ENCODE results near the gene MAP7D3. TPM values are rescaled to one million over a fixed set of nuclear protein-coding genes. Genes with fewer than 3 reads are reported as not detected.
"Not testable (repeated sequence)": the region's sequence is repeated elsewhere in the genome, so short reads cannot be mapped to it uniquely, and the experiment has no call there.

MAP7D3 gene
- total RNA-seq, 1 donor from 2014 or later, result 6.3 TPM

DNA sequence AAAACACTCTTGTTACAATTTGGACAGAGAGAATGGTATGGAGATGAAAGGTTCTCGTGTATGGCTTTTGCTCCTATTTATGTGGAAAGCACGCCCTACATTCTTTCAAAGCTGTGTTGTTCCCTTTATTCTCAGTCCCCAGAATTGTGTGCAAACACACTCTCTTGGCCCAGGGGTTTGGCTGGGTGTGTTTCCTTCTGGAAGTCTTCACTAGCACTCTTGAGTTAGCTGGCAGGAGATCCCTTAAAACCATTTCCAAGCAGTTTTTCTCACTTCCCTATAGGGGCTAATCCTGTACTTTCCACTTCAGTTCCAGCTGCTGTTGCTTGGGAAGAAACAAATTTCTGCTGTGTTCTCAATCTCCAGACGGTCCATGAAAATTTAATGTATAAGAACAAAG lies 68.8 kb downstream of the MAP7D3 start:
- no peak for DNase-seq (ENCODE audit: low spot score)

- DNase-seq (ENCODE audit: low spot score), result no peak
Measured at GRCh38 chrX:136179133-136179532, 72.1 kb downstream of the MAP7D3 start.

GRCh38 chrX:136176399-136176825 lies 74.8 kb downstream of the MAP7D3 start:
- no peak for DNase-seq (ENCODE audit: low spot score)

DNA sequence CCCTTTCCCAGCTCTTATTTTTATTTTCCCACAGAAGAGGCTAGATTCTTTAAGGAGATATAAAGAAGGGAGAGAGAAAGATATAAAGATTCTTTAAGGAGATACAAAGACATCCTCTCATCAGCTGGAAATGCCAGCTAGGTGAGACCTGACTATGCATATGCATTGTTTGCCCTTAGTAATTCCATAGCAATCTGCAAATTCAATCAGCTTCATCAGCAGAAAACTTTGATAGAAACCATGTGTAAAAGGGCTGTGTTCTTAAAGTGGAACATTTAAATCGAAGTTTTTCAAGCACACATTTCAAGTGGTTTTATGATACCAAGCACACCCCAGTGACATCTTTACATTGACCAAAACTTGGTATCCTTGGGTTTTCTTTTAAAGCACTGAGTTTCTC lies 79.8 kb downstream of the MAP7D3 start:
- DNase-seq (ENCODE audit: low spot score), result no peak

DNA sequence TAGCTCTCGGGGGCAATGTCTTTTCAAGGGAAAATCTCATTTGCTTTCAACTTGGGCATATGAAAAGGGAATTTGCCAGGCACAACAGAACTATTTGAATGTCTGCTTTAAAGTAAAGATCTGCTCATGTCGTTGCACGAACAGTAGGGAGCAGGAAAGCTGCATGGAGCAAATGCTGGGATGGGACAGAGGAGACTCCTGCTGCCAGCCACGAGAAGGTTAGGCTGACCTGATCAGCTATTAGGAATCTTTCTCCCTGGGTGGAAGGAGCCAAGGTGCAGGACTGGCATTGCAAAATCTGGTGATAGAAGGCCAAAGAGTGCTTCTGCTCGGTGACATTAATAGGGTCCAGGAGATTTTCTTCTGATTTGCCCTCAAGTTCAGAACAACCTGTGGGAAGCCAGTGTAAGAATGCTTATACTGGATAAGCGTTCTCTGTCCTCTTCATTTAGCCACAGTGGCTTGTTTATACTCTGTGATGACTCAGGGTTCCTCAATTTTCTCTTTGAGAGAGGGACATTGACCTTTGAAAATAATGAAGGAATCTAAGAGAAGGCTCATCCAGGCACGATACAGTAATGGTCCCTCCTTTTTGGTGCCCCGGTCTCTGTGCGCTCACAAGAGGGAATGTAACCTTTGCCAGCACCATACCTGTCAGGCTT lies 80.9 kb downstream of the MAP7D3 start:
- no peak for DNase-seq (ENCODE audit: low spot score)

DNA sequence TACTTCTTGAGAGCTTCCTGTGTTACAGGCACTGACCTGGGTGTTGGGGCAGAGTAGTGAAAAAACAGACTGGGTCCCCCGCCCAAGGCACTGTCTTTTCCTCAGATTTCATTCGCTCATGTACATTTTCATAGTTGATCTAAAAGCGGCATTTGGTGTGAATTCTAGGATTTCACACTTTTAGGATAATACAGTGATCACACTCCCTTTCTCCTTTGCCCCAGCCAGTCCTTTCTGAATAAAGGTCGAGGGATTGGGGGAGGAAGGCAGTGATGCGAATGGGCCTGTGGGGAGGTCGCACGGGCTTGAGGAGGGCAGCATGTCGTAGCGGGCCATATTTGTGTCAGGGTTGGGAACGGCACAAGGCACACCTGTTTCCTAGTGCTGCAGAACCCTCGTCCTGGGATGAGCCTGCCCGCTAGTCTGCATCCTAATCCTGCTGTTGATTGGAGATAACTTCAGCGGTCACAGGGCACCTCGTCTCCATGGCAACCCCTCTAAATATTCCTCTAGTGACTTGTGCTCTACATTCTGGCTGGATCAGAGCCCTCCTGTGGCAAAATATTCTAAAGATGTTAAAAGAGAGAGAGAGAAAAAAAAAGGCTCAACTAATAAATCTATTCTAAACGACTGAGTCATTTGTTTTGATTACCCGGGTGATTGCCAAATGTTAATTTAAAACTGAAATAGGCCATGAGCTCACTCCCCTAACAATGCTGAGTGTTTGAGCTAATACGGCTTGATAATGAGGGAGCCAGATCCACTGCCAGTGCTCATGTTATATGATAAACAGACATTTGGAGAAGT lies 82.1 kb downstream of the MAP7D3 start:
- peak; percentile 31 for DNase-seq (ENCODE audit: low spot score)

DNA sequence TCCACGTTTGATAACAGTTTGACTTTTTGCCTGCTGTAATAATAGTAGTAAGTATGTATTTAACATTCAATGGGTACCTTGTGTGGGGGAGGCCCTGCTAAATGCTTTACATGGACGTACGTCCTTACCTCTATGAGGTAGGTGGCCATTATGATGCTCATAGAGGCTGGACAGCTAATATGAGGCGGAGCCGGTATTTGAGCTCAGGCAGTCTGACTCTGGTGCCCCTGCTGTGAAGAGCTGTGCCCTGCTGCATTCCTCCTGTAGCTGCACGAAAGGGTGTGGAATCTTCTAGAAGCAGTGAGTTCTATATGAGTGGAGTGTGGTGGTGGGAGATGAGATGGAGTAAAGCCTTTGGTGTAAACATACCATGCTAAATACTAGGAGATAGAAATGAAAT lies 83.2 kb downstream of the MAP7D3 start:
- DNase-seq (ENCODE audit: low spot score), result not testable (repeated sequence)

- DNase-seq (ENCODE audit: low spot score), result no peak
Measured at GRCh38 chrX:136166221-136166855, 84.9 kb downstream of the MAP7D3 start.

DNA sequence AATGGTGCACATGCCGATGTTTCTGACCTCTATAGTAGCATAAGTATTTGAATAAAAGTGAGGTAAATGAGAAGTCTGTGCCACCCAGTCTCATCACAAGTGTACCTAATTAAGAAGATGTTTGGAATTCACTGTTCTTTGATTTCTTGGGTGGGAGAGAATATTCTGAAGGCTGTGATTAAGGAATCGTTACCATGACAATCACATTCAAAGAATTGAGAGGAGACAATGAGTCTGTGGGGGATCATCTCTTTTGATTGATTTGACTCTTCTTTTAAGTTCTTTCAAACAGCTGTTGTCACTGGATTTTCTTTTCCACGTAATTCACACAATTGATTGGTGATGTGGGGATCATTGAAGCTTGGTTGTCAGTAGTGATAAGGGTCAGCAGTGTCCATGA lies 85.8 kb downstream of the MAP7D3 start:
- DNase-seq (ENCODE audit: low spot score), result no peak

GRCh38 chrX:136163689-136164088 lies 87.5 kb downstream of the MAP7D3 start:
- DNase-seq (ENCODE audit: low spot score), result no peak

Other genes with a start within 250 kb of the MAP7D3 start
- gene FHL1, start 103.9 kb downstream of the MAP7D3 start, total RNA-seq, result 381 TPM
- gene ADGRG4, start 49.6 kb upstream of the MAP7D3 start, total RNA-seq, result not detected
- not detected for gene BRS3, start 236.5 kb upstream of the MAP7D3 start, total RNA-seq
- gene HTATSF1, start 246.2 kb upstream of the MAP7D3 start, total RNA-seq, result 35.8 TPM

Measured in mucosa of gallbladder (tissue), 1 donor.